Activated CD4-positive, alpha-beta T cell treated with anti-CD3 and anti-CD28 coated beads, Interleukin-2, amount 50 U/mL, for 16 hours (primary cell): ENCODE results near the gene HDC.

ENCODE experiments used
- DNase-seq: peaks from one replicate; pipeline ENCODE4 v3.0.0-alpha.2; 2020

The HDC gene, protein sequence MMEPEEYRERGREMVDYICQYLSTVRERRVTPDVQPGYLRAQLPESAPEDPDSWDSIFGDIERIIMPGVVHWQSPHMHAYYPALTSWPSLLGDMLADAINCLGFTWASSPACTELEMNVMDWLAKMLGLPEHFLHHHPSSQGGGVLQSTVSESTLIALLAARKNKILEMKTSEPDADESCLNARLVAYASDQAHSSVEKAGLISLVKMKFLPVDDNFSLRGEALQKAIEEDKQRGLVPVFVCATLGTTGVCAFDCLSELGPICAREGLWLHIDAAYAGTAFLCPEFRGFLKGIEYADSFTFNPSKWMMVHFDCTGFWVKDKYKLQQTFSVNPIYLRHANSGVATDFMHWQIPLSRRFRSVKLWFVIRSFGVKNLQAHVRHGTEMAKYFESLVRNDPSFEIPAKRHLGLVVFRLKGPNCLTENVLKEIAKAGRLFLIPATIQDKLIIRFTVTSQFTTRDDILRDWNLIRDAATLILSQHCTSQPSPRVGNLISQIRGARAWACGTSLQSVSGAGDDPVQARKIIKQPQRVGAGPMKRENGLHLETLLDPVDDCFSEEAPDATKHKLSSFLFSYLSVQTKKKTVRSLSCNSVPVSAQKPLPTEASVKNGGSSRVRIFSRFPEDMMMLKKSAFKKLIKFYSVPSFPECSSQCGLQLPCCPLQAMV

DNA sequence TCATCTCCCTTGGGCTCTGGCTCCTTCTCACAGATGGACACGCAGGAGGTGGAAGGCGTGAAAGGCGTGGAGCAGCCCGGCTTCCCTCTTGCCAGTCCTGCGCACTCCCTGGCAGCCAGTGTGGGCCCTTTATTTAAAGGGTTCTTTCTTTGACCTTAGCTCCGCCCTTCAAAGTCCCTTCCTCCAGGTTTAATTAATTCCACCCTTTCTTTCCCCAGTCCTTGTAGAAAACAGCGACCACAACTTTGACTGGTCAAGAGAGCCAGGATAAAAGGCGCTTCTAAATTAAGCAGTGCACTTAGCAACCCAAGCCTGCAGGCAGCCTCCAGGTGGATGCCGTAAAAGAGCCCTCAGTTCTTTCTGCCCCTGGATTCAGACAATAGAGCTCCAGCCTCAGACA is at the start of gene HDC:
Gene HDC, minus strand, starts transcription at position 107 of the 400 bp plus-strand sequence. Its CDS starts 103 bp downstream, at position 4.
- DNase-seq, result no peak

DNA sequence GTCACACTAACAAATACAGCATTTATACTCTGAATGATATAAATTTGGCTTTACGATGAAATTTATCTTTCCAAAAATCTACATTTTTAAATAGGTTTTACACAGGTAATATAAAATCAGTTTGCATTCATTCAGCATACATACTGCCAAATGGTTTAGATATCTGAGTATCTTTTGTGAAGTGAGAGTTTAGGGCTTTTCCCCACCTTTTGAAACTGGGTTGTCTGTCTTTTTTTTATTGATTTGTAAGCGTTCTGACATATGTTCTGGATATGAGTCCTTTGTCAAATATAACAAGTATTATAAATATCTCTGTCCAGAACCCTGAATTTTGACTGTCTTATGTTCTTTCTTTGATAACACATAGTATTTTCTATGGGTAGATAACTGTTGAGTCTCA is 47.1 kb upstream of the HDC start:
- peak; percentile 11 for DNase-seq

DNA sequence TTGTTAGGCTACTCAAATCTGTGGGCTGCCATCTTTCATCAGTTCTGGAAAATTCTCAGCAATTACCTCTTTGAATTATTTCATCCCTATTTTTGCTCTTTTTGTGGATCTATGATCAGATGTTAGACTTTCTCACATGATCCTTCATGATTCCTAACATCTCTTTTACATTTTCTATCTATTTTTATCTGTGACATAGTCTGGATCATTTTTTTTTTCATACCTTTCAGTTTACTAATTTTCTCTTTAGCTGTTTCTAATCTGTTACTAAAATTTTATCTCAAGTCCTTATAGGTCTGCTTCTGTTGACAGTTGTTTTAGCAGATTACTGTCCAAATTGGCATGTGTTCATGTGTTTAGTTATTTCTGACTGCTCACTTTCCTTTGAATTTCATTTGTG is 42.3 kb upstream of the HDC start:
- DNase-seq, result no peak

DNA sequence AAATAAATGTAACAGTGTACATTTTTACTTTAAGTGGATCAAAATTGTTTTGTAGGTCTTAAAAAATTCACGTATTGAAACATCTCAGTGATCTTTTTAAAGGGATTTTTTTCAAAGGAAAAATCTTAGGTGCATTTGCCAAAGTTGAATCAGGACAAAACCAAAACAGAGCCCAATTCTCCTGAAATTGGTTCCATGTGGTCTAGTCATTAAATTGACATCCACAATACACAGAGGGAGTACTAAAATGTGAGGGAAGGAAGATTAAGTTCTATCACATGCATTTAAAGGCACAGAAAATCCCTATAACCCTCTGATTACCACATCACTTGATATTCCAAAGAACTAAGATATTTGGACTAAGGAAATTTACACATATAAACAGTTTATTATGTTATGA is 39.3 kb upstream of the HDC start:
- no peak for DNase-seq

DNA sequence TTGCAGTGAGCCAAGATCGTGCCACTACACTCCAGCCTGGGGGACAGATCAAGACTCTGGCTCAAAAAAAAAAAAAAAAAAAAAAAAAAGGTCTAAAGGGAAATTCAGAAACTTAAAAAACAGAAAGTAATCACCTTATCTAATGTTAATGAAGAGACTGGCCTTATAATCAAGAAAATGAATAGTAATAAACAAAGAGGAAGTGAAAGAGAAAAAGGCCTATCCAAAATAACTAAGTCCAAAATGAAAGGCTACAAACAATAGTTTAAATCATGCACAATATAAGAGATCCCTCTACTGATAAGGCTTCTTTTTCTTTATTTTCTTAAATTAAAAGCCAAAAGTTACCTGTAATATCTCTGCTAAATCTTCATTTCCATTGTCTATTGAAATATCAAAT is 37.1 kb upstream of the HDC start:
- no peak for DNase-seq

DNA sequence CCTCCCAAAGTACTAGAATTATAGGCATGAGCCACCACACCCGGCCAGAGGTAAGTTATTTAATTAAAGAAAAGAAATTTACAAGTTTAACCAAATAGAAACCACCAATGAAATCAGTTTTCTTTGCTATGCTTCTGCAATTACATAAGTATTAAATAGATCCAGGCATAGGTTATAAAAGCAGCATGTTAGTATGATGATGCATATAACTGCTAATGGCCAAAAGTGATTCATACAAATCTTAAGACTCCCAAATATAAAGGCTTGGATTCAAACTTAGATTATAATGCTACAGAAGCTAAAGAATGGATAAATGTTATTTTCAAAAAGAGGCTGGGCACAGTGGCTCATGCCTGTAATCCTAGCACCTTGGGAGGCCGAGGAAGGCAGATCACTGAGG is 32.8 kb upstream of the HDC start:
- DNase-seq, result no peak

DNA sequence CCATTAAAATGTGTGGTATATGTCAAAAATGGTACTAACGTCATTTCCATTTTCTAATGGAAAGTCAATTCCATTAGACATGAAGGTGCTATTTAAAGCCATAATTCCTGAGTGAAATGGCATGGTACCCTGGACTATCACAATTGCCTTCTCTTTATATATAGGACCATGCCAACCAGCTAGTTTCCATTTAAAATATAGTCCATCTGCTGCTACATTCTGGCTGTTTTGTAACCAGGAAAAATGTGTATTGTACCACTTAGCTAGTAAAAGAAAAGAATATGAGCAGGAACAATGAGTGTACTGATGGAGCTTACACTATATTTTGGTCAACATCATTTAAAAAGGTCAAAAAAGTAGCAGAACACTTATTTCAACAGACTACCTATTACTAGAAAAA is 30.4 kb upstream of the HDC start:
- no peak for DNase-seq

DNA sequence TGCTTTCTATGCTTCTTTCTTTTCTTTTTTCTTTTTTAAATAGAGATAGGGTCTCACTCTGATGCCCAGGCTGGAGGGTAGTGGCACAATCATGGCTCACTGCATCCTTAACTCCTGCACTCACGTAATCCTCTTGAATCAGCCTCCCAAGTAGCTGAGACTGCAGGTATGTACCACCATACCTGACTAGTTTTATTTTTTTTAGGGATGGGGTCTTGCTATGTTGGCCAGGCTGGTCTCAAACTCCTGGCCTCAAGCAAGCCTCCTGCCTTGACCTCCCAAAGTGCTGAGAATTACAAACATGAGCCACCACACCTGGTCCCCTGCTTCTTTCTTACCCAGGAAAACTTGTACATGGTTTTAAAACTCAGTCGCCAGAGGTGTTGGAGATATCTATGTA is 24.2 kb upstream of the HDC start:
- DNase-seq, result no peak

DNA sequence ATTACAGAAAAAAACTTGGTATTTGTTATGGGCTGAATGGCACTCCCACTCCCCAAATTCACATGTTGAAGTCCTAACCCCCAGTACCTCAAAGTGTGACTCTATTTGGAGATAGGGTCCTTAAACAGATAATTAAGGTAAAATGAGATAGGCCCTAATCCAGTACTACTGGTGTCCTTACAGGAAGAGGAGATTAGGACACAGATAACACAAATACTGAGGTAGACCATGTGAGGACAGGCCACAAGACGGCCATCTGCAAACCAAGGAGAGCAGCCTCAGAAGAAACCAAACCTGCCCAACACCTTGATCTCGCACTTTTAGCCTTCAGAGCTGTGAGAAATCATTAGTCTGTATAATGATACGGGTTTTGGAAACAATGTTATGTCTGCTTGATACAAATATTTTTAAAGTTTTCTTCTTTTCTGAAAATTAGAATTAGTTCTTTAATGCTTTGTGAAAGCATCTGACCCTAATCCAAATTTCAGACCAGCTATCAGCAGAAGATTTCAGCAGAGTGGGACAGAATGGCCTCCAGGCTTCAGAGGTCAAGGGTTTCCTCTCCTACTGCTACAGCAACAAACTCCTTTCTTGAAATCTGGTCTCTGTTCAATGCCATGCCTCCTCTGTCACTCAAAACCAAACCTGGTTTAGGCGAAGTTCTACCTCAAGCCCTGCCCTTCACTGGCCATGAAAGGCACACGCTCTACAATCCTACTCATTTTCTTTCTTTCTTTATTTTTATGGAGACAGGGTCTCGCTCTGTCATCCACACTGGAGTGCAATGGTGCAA is 22.0 kb upstream of the HDC start:
- no peak for DNase-seq

DNA sequence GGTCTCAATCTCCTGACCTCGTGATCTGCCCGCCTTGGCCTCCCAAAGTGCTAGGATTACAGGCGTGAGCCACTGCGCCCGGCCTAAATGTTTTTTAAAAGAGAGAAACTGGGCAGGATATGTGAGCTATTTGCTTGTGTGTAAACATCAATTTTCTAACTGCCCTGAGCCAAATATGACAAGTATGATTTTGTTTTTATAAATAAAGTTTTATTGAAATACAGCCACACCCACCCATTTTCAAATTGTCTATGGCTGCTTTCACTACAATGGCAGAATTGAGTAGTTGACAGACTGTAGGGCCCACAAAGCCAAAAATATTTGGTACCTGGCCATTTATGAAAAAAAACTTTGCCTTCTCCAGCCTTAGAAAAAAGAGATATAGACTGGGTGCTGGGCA is 15.9 kb upstream of the HDC start:
- no peak for DNase-seq

DNA sequence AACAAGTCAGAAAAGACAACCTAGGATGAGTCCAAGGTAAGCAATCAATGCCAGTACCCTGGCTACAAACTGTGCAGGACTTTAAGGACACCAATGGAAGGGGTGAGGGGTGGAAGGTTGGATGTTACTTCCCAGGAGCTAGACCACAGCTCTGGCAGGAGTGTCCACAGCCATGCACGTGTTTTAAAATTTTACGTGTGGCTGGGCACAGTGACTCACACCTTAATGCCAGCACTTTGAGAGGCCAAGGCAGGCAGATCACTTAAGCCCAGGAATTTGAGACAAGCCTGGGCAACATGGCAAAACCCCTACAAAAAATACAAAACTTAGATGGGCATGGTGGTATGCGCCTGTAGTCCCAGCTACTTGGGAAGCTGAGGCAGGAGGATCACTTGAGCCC is 14.7 kb upstream of the HDC start:
- no peak for DNase-seq

DNA sequence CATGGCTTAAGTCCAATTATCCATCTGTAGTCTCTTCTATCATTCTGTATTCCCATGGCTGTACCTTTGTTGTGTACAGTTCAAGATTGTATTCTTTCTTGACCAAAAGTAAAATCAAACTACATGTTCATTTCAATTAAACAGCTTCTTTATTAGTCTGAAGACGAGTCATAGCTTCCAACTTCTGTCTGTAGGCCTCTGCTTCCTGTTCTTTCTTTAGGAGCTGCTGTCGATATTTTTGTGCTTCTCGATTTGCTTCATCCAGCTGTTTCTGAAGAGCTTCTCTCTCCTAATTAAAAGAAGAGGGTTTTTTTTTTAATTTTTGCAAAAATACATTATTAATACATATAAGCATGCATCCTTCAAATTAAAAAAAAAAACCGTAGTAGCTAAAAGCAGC is 13.0 kb upstream of the HDC start:
- DNase-seq, result no peak

DNA sequence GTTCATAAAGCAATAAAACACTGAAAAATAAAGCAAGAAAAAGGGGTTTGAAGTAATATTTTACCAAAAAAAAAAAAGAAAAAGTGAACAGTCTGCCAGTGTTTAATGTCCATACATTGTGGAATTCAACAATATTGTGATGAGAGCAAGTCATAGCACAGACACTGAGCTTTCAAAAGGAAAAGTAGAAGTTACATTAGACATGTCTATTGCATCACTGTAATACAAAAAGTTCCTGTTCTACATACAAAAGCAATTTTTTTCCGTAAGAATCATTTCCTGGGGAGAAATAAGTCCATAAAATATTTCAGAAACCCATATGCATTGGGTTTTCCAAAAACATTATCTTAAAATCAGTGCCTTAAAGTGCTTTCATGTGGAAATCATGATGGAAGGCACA is 11.8 kb upstream of the HDC start:
- DNase-seq, result no peak

DNA sequence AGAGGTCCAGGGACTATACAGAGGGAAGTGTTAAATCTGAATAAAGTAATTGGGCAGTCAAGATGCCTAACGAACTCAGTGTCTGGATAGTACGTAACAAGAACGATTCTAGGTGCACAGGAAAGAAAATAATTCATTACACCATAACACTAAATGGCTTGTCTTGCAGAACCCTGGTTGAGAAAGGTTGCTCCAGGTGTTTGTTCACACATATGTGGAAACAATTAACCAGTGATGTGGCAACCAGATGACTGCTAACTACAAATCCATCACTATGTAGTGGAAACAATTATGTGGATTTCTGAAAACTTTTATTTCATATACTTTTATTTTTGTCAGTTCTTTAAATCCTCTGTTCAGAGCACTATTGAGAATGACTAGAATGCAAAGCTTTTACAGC is 10.4 kb upstream of the HDC start:
- DNase-seq, result no peak

DNA sequence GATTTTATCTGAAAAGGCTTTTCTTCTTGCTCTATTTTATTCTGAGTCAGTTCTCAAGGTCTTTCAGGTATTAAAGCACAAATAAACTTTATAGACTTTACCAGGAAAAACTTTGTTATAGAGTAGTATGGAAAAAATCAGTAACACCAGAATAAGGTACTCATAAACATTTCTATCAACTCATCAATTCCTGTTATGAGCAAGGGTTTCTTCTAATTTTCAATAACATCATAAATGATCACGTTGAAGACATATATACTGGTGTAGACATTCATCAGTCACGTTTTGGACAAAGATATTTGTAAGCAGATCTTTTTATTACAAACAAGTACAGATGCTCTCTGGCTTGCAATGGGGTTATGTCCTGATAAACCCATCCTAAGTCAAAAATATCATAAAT is 9.6 kb upstream of the HDC start:
- no peak for DNase-seq

DNA sequence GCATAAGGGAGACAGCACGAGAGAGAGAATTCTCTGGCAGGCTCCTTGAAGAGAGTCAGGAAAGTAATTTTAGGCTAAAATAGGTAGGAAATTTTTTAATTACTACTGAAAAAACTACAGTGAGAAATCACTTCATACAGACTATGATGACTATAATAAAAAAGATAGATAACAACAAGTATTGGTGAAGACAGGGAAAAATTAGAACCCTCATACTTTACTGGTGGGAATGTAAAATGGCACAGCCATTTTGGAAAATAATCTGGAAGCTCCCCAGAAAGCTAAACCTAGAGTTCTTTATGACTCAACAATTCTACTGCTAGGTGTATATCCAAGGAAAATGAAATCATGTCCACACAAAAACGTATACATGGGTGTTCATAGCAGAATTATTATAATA is 2.1 kb upstream of the HDC start:
- DNase-seq, result no peak

DNA sequence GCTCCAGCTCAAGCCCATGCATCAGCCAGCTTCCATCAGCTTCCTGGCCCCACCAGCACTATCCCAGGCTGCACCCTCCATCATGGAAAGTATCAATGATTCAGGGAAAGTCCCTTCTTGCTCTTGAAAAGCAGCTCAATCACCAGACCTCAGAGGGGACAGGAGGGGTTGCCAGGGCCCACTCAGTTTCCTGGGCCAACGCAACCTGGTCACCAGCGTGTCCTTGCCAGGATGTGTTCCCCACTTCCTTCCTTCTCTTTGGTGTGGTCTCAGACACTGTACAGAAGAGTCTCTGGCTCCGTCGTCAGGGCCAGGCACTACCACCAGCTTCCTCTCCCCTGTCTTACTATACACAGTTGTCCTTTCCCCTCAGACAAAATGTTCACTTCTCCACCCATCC is 3.0 kb downstream of the HDC start:
- DNase-seq, result peak; percentile 80

DNA sequence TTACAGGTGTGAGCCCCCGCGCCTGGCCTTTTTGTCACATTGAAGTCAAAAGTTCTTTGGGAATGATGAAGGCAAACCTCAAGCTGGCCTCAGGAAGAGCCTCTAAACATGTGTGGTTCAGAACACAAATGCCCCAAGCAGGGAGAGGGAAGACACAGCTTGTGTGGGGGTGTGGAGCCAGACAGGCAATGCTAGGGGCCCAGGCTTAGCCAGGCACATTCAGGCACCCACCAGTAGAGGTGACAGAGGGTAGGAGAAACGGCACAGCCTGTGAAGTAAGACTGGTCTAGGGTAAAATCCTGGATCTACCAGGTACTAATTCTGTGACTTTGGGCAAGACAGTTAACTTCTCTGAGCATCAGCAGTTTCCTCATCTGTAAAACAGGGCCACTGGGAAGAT is 3.5 kb downstream of the HDC start:
- DNase-seq, result peak; percentile 57

DNA sequence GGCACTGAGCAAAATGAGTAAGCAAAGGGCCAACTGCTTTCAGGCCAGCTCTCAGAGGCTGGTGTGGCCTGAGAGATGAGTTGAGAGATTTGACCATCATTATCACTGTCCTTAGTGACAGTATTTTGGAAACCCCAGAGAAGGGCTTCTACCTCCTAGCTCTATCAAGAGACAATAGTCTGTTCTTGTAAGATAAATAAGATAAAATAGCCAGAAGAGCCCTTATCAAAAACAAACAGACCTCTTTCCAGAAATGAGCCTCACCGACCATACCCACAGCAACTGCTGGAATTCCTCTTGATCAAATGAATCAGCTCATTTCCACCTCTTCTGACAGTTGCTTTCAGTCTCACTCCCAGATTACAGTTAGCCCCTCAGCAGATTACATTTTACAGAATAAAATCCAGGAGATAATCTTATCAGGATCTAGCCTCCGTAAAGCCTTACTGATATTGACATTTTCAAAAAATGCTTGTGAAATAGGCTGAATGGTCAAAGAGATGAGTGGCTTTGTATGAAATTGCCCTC is 4.5 kb downstream of the HDC start:
- DNase-seq, result peak; percentile 82

DNA sequence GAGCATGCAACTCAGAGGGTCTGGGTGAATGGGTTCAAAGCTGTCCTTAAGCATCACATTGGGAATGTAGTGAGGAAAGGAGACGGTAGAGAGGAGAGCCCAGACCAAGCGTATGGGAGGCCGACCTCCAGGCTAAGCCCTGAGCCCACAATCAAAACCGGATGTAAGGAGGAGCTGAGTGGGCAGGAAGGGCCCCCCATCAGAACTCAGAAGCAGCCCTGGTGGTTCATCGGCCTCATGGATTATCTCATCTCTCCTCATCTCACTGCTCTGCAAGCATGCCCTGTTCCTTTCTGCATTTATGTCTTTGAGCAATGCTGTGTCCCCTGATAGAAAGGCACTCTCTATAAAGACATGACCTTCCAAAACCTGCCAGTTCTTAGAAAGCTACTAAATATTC is 6.2 kb downstream of the HDC start:
- DNase-seq, result no peak

DNA sequence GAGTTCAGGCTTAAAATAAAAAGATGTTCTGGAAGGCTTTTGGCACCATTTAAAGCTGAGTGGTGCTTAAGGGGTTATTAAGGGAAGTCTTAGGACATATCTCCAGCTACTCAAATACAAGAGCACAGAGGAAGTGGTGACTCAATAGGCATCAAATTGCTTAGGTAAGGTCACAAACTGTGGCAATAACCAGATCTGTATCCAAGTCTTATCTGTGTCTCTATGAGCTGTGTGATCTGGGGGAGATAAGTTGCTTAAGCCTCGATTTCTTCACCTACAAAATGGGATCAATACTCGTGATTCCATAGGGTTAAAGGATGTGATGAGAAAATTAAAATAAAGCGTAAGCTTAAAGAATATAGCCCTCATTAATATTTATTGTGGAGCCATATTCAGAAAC is 7.6 kb downstream of the HDC start:
- DNase-seq, result peak; percentile 68

DNA sequence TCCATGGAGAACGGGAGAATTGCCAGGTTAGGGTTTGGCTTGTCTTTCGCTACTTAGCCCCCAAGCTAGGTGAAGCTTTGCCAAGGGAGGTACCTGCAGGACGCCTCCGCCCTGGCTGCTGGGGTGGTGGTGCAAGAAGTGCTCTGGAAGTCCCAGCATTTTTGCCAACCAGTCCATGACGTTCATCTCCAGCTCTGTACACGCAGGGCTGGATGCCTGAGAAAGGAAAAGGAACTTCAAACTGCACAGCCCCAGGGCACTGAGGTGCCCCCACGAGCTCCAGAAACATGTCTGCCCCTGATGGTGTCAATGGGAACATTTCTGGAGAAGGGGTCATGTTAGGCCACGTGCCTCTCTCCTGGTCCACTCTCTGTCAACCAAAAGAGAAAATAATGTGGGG is 8.2 kb downstream of the HDC start:
- DNase-seq, result no peak

DNA sequence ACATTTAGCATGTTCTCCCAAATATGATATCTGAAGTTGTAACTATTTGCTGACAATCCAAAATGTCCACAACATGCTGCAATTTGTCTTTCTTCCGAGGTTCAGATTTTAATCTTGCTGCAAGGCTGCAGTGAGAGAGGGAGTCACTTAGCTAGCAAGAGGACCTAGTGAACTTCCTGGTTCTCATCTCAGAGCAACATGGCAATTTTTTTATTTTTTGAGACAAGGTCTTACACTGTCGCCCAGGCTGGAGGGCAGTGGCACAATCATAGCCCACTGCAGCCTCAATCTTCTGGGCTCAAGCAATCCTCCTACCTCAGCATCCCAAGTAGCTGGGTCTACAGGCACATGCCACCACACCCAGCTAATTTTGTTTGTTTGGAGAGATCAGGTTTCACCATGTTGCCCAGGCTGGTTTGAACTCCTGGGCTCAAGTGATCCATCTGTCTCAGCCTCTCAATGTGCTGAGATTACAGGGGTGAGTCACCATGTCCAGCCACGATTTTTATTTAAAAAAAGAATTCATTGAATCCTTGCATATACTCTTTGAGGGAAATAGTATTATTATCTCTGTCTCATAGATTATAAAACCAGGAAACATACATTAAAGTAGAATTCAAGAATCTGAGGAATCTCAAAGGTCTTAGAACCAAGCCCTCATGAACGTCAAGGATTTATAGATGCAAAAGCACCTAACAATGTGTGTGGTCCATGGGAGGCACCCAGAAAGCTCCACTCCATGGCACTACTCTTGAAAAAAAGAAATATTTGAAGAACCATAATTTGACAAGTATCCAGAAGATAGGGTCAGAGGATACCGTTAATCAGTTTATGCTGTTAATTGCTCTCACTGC is 9.1 kb downstream of the HDC start:
- DNase-seq, result no peak
